Activated CD8-positive, alpha-beta T cell treated with anti-CD3 and anti-CD28 coated beads for 36 hours (primary cell): Measurements from ENCODE around the gene MIPOL1. TPM values are rescaled to one million over a fixed set of nuclear protein-coding genes. Genes with fewer than 3 reads are reported as not detected.

ENCODE experiments used
- ATAC-seq: fragments of 200-7000 bp; cut with Tn5 transposase; one replicate; pipeline ENCODE4 v1.10.0; 2021; ENCODE audit warnings: mild to moderate bottlenecking, moderate library complexity
- CTCF ChIA-PET: fragments of 350-600 bp; sonication (Branson Sonifier 250); formaldehyde crosslinking; loops from one replicate; lab custom pipeline; 2021; ENCODE audit warnings: antibody characterized with exemption; lab: Charles Lee
- POLR2A ChIA-PET: fragments of 350-600 bp; sonication (Branson Sonifier 250); formaldehyde crosslinking; loops from one replicate; lab custom pipeline; 2021; ENCODE audit warnings: antibody characterized with exemption; lab: Charles Lee
- DNase-seq: peaks from one replicate; pipeline ENCODE4 v3.0.0-alpha.2; 2020
- H3K27ac Mint-ChIP-seq: one replicate; pipeline ENCODE4 v1.8.0; 2021; ENCODE audit warnings: mild to moderate bottlenecking, mixed read lengths
- H3K27me3 Mint-ChIP-seq: one replicate; pipeline ENCODE4 v1.8.0; 2021; ENCODE audit warnings: mixed read lengths
- H3K36me3 Mint-ChIP-seq: one replicate; pipeline ENCODE4 v1.8.0; 2021; ENCODE audit warnings: low read depth, mixed read lengths
- H3K4me1 Mint-ChIP-seq: one replicate; pipeline ENCODE4 v1.8.0; 2021; ENCODE audit warnings: low read depth, mixed read lengths
- H3K4me3 Mint-ChIP-seq: one replicate; pipeline ENCODE4 v1.8.0; 2021; ENCODE audit warnings: mild to moderate bottlenecking, moderate library complexity, mixed read lengths
- H3K9me3 Mint-ChIP-seq: one replicate; pipeline ENCODE4 v1.8.0; 2021; ENCODE audit warnings: mixed read lengths
- CTCF ChIP-seq: fragments of 200-600 bp; IDR thresholded peaks from one replicate; pipeline ENCODE4 v1.8.0; 2022; ENCODE audit warnings: antibody characterized with exemption, mild to moderate bottlenecking
- intact Hi-C: fragments of 100-400 bp; cut with micrococcal nuclease; formaldehyde crosslinking; loops from one replicate; pipeline ENCODE4 v1.10.0; 2022
- total RNA-seq, 2 experiments: library from RNA; stranded (reverse); gene quantifications; one replicate each; pipeline ENCODE4 v1.2.3, GENCODE V29; 2021

The MIPOL1 gene
- total RNA-seq, 2 experiments from 2014 or later: not detected

GRCh38 chr14:37263656-37264236 is 66.0 kb downstream of the MIPOL1 start:
- ATAC-seq (no peak), DNase-seq (no peak)
- TF ChIP-seq CTCF: no peak
- no peak overlapping the region for H3K27ac Mint-ChIP-seq
- H3K27me3 Mint-ChIP-seq: no peaks in the 10 kb centered on the region
- H3K9me3 Mint-ChIP-seq: peaks cover 3% of the 10 kb centered on the region
- no peaks in the 10 kb centered on the region for H3K36me3 Mint-ChIP-seq
- intact Hi-C loops: no loop called here
- H3K4me3 Mint-ChIP-seq: no peak overlapping the region
- H3K4me1 Mint-ChIP-seq: no peaks in the 10 kb centered on the region
- POLR2A ChIA-PET: no interaction called here
- CTCF ChIA-PET: no interaction called here

- peaks cover 3% of the 10 kb centered on the region for H3K9me3 Mint-ChIP-seq
- TF ChIP-seq CTCF: no peak
- intact Hi-C loops: no loop called here
- no peak for DNase-seq
- no peaks in the 10 kb centered on the region for H3K27me3 Mint-ChIP-seq
- no peaks in the 10 kb centered on the region for H3K36me3 Mint-ChIP-seq
- no peak for ATAC-seq
- POLR2A ChIA-PET: no interaction called here
- CTCF ChIA-PET: no interaction called here
- H3K4me3 Mint-ChIP-seq: no peak overlapping the region
- H3K4me1 Mint-ChIP-seq: no peaks in the 10 kb centered on the region
- H3K27ac Mint-ChIP-seq: no peak overlapping the region
Measured at GRCh38 chr14:37268788-37269187, 71.1 kb downstream of the MIPOL1 start.

GRCh38 chr14:37270629-37271028 is 72.9 kb downstream of the MIPOL1 start:
- no peak for DNase-seq
- ATAC-seq: no peak
- peaks cover 3% of the 10 kb centered on the region for H3K9me3 Mint-ChIP-seq
- H3K4me3 Mint-ChIP-seq: no peak overlapping the region
- TF ChIP-seq CTCF: no peak
- no peaks in the 10 kb centered on the region for H3K27me3 Mint-ChIP-seq
- no peaks in the 10 kb centered on the region for H3K36me3 Mint-ChIP-seq
- intact Hi-C loops: no loop called here
- ChIA-PET CTCF (no interaction called here), POLR2A (no interaction called here)
- no peak overlapping the region for H3K27ac Mint-ChIP-seq
- no peaks in the 10 kb centered on the region for H3K4me1 Mint-ChIP-seq

- Mint-ChIP-seq H3K27me3 (no peaks in the 10 kb centered on the region), H3K9me3 (no peaks in the 10 kb centered on the region), H3K36me3 (no peaks in the 10 kb centered on the region), H3K4me1 (no peaks in the 10 kb centered on the region), H3K27ac (no peak overlapping the region), H3K4me3 (no peak overlapping the region)
- ATAC-seq (no peak), DNase-seq (no peak)
- ChIA-PET POLR2A (no interaction called here), CTCF (no interaction called here)
- TF ChIP-seq CTCF: no peak
- intact Hi-C loops: no loop called here
Measured at GRCh38 chr14:37272569-37272968, 74.8 kb downstream of the MIPOL1 start.

- DNase-seq: no peak
- CTCF ChIA-PET: no interaction called here
- Mint-ChIP-seq H3K27ac (no peak overlapping the region), H3K27me3 (no peaks in the 10 kb centered on the region), H3K4me3 (no peak overlapping the region), H3K36me3 (no peaks in the 10 kb centered on the region), H3K9me3 (no peaks in the 10 kb centered on the region), H3K4me1 (no peaks in the 10 kb centered on the region)
- ATAC-seq: no peak
- TF ChIP-seq CTCF: no peak
- POLR2A ChIA-PET: interaction anchor here (0.5 kb wide), 1 partner anchor 318 kb away, joined by 3 read pairs; no protein-coding TSS in a partner anchor
- intact Hi-C loops: no loop called here
Measured at GRCh38 chr14:37274652-37275051, 76.9 kb downstream of the MIPOL1 start.
